WI38 (cell line): Measurements from ENCODE around the gene MARCHF10.

Source experiments
- H3K4me3 ChIP-seq: 2 replicates; pipeline ENCODE4 v1.5.1; 2011; ENCODE audit warnings: low read depth, mild to moderate bottlenecking, control low read depth, low read length
- CTCF ChIP-seq: IDR thresholded peaks from 2 replicates; pipeline ENCODE4 v1.5.1; 2012; ENCODE audit warnings: low read depth, mild to moderate bottlenecking, control low read depth, low read length

Gene MARCHF10

GRCh38 chr17:62707425-62707739 lies 100.7 kb downstream of the MARCHF10 start:
- no peak overlapping the region for H3K4me3 ChIP-seq
- no peak for TF ChIP-seq CTCF

GRCh38 chr17:62706598-62707424 lies 101.3 kb downstream of the MARCHF10 start:
- no peak for TF ChIP-seq CTCF
- no peak overlapping the region for H3K4me3 ChIP-seq

GRCh38 chr17:62705778-62706597 lies 102.1 kb downstream of the MARCHF10 start:
- TF ChIP-seq CTCF, result no peak
- peak overlapping the region; percentile 66; the same call in 1 of the 2 replicates for H3K4me3 ChIP-seq

- peak overlapping the region; percentile 66 for H3K4me3 ChIP-seq
- TF ChIP-seq CTCF, result no peak
Measured at GRCh38 chr17:62705156-62705777, 102.8 kb downstream of the MARCHF10 start.

- H3K4me3 ChIP-seq, result peak overlapping the region; percentile 66
- no peak for TF ChIP-seq CTCF
Measured at GRCh38 chr17:62704381-62704971, 103.6 kb downstream of the MARCHF10 start.

- peak; percentile 74 for TF ChIP-seq CTCF
- peak overlapping the region; percentile 66 for H3K4me3 ChIP-seq
Measured at GRCh38 chr17:62703776-62704380, 104.2 kb downstream of the MARCHF10 start.
